ENCODE measurements around the gene FRMD1. TPM values are rescaled to one million over a fixed set of nuclear protein-coding genes. Genes with fewer than 3 reads are reported as not detected.
A peak's percentile ranks its signal among the peaks of the same experiment; 100 is the strongest.

Gene FRMD1
- total RNA-seq, 4 donors from 2014 or later, result 9.9 to 14.4 (median 12.5) TPM

DNA sequence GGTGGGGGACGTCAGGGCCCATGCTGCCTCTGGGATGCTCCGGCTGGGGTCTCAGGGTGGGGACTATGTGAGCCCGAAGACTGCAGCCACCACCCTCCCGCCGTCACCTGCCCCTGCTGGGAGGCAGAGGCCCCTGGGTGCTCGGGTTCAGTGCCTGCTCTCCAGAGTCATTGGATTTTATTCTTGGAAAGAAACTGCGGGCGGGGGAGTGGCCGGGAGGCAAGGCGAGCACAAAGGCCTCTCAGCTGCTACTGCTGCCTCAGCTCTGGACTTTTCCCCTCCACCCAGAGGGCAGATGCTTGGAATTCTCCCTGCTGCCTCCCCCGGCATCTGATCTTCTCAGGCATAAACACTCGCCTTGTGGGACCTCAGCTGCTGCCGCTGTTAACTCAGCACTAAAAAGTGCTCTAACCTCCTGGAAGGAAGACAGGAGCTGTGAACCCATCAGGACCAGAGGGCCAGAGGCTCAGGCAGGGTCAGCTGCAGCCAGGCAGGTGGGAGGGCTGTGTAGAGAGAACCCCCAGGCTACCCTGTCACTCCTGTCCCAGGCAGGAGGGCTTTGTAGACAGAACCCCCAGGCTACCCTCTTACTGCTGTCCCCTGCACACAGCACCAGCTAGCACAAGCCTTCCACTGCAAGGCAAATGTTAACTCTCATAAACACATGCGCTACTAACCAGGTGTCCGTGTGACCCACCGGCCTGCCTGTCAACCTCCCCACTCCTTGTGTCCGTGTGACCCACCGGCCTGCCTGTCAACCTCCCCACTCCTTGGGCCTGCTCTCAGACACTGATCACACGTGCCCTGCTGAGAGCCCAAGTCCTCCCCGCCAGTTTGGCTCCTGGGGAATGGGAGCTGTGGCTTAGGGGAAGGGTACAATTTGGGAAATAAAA is 9.4 kb upstream of the FRMD1 start:
- peak in 1 of 2 donors; percentile 15 for DNase-seq (ENCODE audit: low spot score in 2 of 2)
- H3K27ac ChIP-seq, result peak overlapping the region; percentile 52 to 78 (median 77)
- no peaks in the 10 kb centered on the region for H3K27me3 ChIP-seq
- H3K4me3 ChIP-seq, result no peak overlapping the region
- H3K4me1 ChIP-seq, result peaks cover 0 to 23% (median 19%) of the 10 kb centered on the region in 4 donors
- no peaks in the 10 kb centered on the region for H3K36me3 ChIP-seq
- TF ChIP-seq EP300 (IDR thresholded peaks at IDR 0.05) (peak; percentile 69 to 71), POLR2A (IDR thresholded peaks at IDR 0.05) (peak in 1 of 2 donors; percentile 29)
- TF ChIP-seq, protein P1, sequence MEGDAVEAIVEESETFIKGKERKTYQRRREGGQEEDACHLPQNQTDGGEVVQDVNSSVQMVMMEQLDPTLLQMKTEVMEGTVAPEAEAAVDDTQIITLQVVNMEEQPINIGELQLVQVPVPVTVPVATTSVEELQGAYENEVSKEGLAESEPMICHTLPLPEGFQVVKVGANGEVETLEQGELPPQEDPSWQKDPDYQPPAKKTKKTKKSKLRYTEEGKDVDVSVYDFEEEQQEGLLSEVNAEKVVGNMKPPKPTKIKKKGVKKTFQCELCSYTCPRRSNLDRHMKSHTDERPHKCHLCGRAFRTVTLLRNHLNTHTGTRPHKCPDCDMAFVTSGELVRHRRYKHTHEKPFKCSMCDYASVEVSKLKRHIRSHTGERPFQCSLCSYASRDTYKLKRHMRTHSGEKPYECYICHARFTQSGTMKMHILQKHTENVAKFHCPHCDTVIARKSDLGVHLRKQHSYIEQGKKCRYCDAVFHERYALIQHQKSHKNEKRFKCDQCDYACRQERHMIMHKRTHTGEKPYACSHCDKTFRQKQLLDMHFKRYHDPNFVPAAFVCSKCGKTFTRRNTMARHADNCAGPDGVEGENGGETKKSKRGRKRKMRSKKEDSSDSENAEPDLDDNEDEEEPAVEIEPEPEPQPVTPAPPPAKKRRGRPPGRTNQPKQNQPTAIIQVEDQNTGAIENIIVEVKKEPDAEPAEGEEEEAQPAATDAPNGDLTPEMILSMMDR (IDR thresholded peaks at IDR 0.05), result no peak
- H3K9me3 ChIP-seq, result peaks cover 0 to 6% (median 0%) of the 10 kb centered on the region in 4 donors
- WGBS, 2 donors, result 31 to 36% methylated on average over 19 to 20 of the region's 20 CpGs

DNA sequence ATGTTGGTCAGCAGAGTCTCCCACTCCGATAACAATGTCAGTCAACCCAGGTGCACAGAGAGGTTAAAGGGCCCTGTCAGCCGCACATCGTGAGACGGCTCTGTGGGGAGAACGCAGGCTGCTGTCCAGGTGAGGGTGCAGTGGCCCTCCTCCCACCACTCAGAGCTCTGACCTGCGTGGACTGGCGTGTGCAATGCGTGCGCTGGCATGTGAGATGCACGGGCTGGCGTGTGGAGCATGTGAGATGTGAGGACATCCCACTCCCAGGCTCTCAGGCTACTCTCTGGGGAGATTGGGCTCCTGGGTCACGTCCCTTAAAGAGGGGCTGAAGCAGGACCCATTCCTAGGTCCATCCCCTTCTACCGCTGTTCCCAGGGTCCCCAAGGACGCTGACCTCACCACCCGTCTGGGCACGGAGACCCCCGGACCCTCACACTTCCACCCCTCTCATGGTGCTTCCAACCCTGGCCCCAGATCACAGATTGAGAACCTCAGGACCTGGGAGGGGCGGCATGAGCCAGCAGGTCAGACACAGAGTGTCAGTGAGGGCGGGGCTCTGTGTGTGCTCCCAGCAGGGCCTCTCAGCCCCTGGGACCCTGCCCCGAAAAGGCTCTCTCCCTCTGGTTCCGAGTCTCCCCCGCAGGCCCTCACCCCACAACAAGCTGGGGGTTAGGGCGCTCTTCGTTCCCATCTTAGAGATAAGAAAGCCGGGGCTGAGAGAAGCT is 8.6 kb upstream of the FRMD1 start:
- 73 to 76% methylated on average over 16 to 20 of the region's 25 CpGs for WGBS, 2 donors
- Histone ChIP-seq H3K27me3 (no peaks in the 10 kb centered on the region), H3K4me1 (peaks cover 0 to 28% (median 19%) of the 10 kb centered on the region in 4 donors), H3K27ac (peak overlapping the region; percentile 52 to 78 (median 73)), H3K36me3 (no peaks in the 10 kb centered on the region), H3K9me3 (peaks cover 0 to 5% (median 0%) of the 10 kb centered on the region in 4 donors), H3K4me3 (no peak overlapping the region)
- TF ChIP-seq POLR2A (IDR thresholded peaks at IDR 0.05) (no peak), EP300 (IDR thresholded peaks at IDR 0.05) (no peak)
- TF ChIP-seq, protein P1 (IDR thresholded peaks at IDR 0.05), result no peak
- DNase-seq (ENCODE audit: low spot score in 2 of 2), result no peak

DNA sequence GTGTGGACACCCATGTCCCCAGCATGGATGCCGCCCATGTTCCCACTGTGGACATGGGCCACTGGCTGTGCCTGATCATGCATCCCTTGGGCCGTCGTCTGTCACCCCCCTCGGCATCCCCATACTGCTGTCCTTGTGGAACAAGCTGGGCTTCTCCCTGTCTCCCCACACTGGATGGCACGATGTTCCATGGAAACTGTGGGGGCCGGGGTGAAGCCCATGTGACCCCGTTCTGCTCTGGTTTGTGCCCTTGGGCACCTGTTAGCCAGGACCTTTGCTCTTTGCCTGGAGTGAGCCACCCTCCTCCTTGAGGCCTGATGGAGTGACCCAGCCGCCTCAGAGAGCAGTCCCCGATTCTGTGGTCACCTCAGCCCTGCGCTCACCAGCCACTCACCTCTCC is 7.6 kb upstream of the FRMD1 start:
- no peak for TF ChIP-seq POLR2A (IDR thresholded peaks at IDR 0.05)
- no peak for TF ChIP-seq EP300 (IDR thresholded peaks at IDR 0.05)
- TF ChIP-seq, protein P1 (IDR thresholded peaks at IDR 0.05), result no peak
- H3K4me1 ChIP-seq, result peaks cover 0 to 28% (median 19%) of the 10 kb centered on the region in 4 donors
- H3K27ac ChIP-seq, result peak overlapping the region in 1 of 4 donors; percentile 77
- 84 to 97% methylated on average over 10 of the region's 10 CpGs for WGBS, 2 donors
- no peak for DNase-seq (ENCODE audit: low spot score in 2 of 2)
- H3K27me3 ChIP-seq, result no peaks in the 10 kb centered on the region
- H3K4me3 ChIP-seq, result no peak overlapping the region
- H3K36me3 ChIP-seq, result no peaks in the 10 kb centered on the region
- no peaks in the 10 kb centered on the region for H3K9me3 ChIP-seq

DNA sequence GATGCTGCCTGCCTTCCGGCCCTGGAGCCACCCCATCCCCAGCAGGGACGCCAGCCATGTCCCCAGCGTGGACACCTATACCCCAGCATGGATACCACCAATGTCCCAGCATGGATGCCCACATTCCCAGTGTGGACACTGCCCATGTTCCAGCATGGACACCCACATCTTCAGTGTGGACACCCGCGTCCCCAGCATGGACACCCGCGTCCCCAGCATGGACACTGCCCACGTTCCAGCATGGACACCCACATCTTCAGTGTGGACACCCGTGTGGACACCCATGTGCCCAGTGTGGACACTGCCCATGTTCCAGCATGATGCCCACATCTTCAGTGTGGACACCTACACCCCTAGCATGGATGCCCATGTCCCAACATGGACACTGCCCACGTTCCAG is 7.1 kb upstream of the FRMD1 start:
- TF ChIP-seq, protein P1 (IDR thresholded peaks at IDR 0.05), result no peak
- TF ChIP-seq EP300 (IDR thresholded peaks at IDR 0.05) (no peak), POLR2A (IDR thresholded peaks at IDR 0.05) (no peak)
- Histone ChIP-seq H3K9me3 (no peaks in the 10 kb centered on the region), H3K4me1 (peaks cover 0 to 28% (median 19%) of the 10 kb centered on the region in 4 donors), H3K27me3 (no peaks in the 10 kb centered on the region), H3K36me3 (no peaks in the 10 kb centered on the region), H3K4me3 (no peak overlapping the region), H3K27ac (no peak overlapping the region)
- DNase-seq (ENCODE audit: low spot score in 2 of 2), result no peak
- 96 to 97% methylated on average over 4 to 10 of the region's 10 CpGs for WGBS, 2 donors
